Measurements from ENCODE around the gene ZNF768.
"Not testable (repeated sequence)": the region's sequence is repeated elsewhere in the genome, so short reads cannot be mapped to it uniquely, and the experiment has no call there.

Gene ZNF768

GRCh38 chr16:30532285-30533145 is 6.1 kb upstream of the ZNF768 start:
- no peak for FAIRE-seq

- FAIRE-seq: no peak
These were observed 4.0 kb upstream of the ZNF768 start for GRCh38 chr16:30530163-30531037.

GRCh38 chr16:30528799-30529457 is 2.6 kb upstream of the ZNF768 start:
- FAIRE-seq: no peak

- no peak for FAIRE-seq
These were observed 1.3 kb upstream of the ZNF768 start for GRCh38 chr16:30527635-30528178.

GRCh38 chr16:30526823-30527634 is 663 bp upstream of the ZNF768 start:
- FAIRE-seq: no peak

GRCh38 chr16:30525844-30526136 is 576 bp downstream of the ZNF768 start:
- no peak for FAIRE-seq

- FAIRE-seq: no peak
These were observed 1.5 kb downstream of the ZNF768 start for GRCh38 chr16:30524575-30525568.

- no peak for FAIRE-seq
These were observed 2.4 kb downstream of the ZNF768 start for GRCh38 chr16:30523768-30524574.

- not testable (repeated sequence) for FAIRE-seq
These were observed 3.5 kb downstream of the ZNF768 start for GRCh38 chr16:30522702-30523463.

- no peak for FAIRE-seq
These were observed 4.3 kb downstream of the ZNF768 start for GRCh38 chr16:30521873-30522641.

- no peak for FAIRE-seq
These were observed 4.9 kb downstream of the ZNF768 start for GRCh38 chr16:30521476-30521872.

GRCh38 chr16:30519120-30520049 is 7.0 kb downstream of the ZNF768 start:
- no peak for FAIRE-seq

- FAIRE-seq: no peak
These were observed 7.8 kb downstream of the ZNF768 start for GRCh38 chr16:30518552-30518951.

GRCh38 chr16:30515275-30515674 is 11.1 kb downstream of the ZNF768 start:
- no peak for FAIRE-seq

- no peak for FAIRE-seq
These were observed 14.9 kb downstream of the ZNF768 start for GRCh38 chr16:30511509-30511908.

- no peak for FAIRE-seq
These were observed 15.9 kb downstream of the ZNF768 start for GRCh38 chr16:30510376-30510938.

All from colon (tissue), 2 donors.